ENCODE results near the gene LDLRAD2. TPM values are rescaled to one million over a fixed set of nuclear protein-coding genes. Genes with fewer than 3 reads are reported as not detected.

LDLRAD2 gene
- total RNA-seq, 1 experiment from 2014 or later, result not detected

GRCh38 chr1:21863981-21864380 lies 51.9 kb downstream of the LDLRAD2 start:
- H3K36me3 Mint-ChIP-seq (ENCODE audit: insufficient read depth, unreplicated experiment), result peaks cover 85% of the 10 kb centered on the region
- CTCF ChIA-PET, result no interaction called here

DNA sequence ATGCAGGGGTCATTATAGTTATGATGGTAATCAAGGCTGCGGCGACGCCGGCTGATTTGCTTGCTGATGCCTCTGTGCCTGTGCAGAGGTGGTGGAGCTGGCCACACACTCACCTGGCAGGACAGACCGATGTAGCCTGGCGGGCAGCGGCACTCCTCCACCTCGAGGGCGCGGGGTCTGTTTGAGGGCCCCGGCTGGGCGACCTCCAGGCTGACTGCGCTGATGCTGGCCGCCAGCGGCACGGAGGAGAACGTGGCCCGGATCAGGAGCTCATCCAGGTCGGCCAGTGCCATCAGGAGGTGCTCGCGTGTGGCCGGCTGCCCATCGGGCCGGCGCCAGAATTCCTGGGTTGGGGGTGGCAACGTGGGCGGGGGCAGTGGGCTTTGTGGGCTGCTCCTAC lies 52.7 kb downstream of the LDLRAD2 start:
- intact Hi-C loops (cut with micrococcal nuclease; ENCODE audit: unreplicated experiment), result no loop called here
- CTCF ChIA-PET, result no interaction called here
- no TSS peak for BruUV-seq (replicated peaks)
- Mint-ChIP-seq H3K27me3 (ENCODE audit: unreplicated experiment) (no peaks in the 10 kb centered on the region), H3K4me1 (ENCODE audit: low read depth, unreplicated experiment) (peaks cover 9% of the 10 kb centered on the region), H3K36me3 (ENCODE audit: insufficient read depth, unreplicated experiment) (peaks cover 86% of the 10 kb centered on the region), H3K9me3 (ENCODE audit: low read depth, unreplicated experiment) (no peaks in the 10 kb centered on the region), H3K4me3 (ENCODE audit: low read depth, unreplicated experiment) (no peak overlapping the region), H3K27ac (ENCODE audit: unreplicated experiment) (no peak overlapping the region)
- TF ChIP-seq, protein P1, sequence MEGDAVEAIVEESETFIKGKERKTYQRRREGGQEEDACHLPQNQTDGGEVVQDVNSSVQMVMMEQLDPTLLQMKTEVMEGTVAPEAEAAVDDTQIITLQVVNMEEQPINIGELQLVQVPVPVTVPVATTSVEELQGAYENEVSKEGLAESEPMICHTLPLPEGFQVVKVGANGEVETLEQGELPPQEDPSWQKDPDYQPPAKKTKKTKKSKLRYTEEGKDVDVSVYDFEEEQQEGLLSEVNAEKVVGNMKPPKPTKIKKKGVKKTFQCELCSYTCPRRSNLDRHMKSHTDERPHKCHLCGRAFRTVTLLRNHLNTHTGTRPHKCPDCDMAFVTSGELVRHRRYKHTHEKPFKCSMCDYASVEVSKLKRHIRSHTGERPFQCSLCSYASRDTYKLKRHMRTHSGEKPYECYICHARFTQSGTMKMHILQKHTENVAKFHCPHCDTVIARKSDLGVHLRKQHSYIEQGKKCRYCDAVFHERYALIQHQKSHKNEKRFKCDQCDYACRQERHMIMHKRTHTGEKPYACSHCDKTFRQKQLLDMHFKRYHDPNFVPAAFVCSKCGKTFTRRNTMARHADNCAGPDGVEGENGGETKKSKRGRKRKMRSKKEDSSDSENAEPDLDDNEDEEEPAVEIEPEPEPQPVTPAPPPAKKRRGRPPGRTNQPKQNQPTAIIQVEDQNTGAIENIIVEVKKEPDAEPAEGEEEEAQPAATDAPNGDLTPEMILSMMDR (IDR thresholded peaks at IDR 0.05; ENCODE audit: unreplicated experiment), result no peak
- DNase-seq, result no peak

More at GRCh38 chr1:21863981-21864380, 51.9 kb downstream of the LDLRAD2 start:
- TF ChIP-seq, protein P1 (IDR thresholded peaks at IDR 0.05; ENCODE audit: unreplicated experiment), result no peak
- H3K27me3 Mint-ChIP-seq (ENCODE audit: unreplicated experiment), result no peaks in the 10 kb centered on the region
- no TSS peak for BruUV-seq (replicated peaks)
- H3K4me1 Mint-ChIP-seq (ENCODE audit: low read depth, unreplicated experiment), result peaks cover 2% of the 10 kb centered on the region
- H3K9me3 Mint-ChIP-seq (ENCODE audit: low read depth, unreplicated experiment), result no peaks in the 10 kb centered on the region
- intact Hi-C loops (cut with micrococcal nuclease; ENCODE audit: unreplicated experiment), result no loop called here
- no peak overlapping the region for H3K4me3 Mint-ChIP-seq (ENCODE audit: low read depth, unreplicated experiment)
- no peak for DNase-seq
- H3K27ac Mint-ChIP-seq (ENCODE audit: unreplicated experiment), result peak overlapping the region; percentile 30

DNA sequence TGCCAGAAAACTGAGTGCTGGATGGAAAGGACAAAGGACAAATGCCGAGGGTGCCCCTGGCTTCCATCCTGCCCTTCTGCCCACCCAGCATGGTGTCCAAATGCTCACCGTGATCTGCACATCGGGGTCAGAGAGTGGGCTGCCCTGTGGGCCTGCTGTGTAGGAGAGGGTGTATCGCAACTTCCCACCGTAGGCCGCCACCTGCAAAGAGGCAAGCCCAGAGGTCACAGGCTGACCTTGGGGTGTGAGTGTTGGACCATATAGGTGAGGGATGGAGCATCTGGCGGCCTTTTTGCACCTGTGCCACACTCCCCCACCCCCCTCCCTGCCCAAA lies 53.5 kb downstream of the LDLRAD2 start:
- TF ChIP-seq, protein P1 (IDR thresholded peaks at IDR 0.05; ENCODE audit: unreplicated experiment), result no peak
- Mint-ChIP-seq H3K4me3 (ENCODE audit: low read depth, unreplicated experiment) (no peak overlapping the region), H3K4me1 (ENCODE audit: low read depth, unreplicated experiment) (peaks cover 18% of the 10 kb centered on the region), H3K27ac (ENCODE audit: unreplicated experiment) (no peak overlapping the region), H3K36me3 (ENCODE audit: insufficient read depth, unreplicated experiment) (peaks cover 84% of the 10 kb centered on the region), H3K9me3 (ENCODE audit: low read depth, unreplicated experiment) (no peaks in the 10 kb centered on the region), H3K27me3 (ENCODE audit: unreplicated experiment) (no peaks in the 10 kb centered on the region)
- intact Hi-C loops (cut with micrococcal nuclease; ENCODE audit: unreplicated experiment), result no loop called here
- no peak for DNase-seq
- CTCF ChIA-PET, result no interaction called here
- no TSS peak for BruUV-seq (replicated peaks)

DNA sequence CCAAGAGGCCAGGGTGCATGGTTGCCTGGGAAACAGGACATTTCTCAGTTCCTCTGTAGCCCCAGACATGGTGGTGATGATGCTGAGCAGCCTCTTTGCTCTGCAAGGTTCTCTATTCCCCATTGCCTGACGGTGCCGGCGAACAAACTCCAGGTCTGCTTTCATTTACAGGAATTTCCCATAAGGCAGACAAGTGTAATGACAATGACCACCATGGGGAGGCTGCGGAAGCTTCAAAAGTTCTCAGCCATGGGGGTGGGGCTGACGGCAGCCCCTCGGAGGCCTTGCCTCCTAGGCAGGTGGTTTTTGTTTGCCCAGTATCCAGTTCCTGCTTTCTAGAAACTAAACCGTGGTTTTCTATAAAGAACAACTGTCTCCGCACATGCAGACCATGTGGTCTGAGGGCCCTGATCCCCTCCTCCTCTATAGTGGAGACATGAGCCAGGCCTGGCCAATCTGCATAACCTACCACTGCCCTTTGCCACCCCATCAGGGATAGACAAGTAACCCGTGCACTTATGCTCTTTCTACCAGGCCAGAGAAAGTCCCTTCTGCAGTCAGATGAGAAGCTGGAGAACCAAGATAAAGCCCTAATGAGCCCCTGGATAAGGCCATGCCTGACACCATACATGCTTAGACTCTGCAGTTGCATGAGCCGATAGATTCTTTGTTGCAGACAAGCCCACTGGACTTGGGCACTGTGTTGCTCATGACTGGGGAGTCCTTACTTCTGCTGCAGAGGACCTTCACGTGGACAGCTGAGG lies 54.1 kb downstream of the LDLRAD2 start:
- H3K36me3 Mint-ChIP-seq (ENCODE audit: insufficient read depth, unreplicated experiment), result peaks cover 84% of the 10 kb centered on the region
- intact Hi-C loops (cut with micrococcal nuclease; ENCODE audit: unreplicated experiment), result no loop called here
- TF ChIP-seq, protein P1 (IDR thresholded peaks at IDR 0.05; ENCODE audit: unreplicated experiment), result no peak
- no peaks in the 10 kb centered on the region for H3K27me3 Mint-ChIP-seq (ENCODE audit: unreplicated experiment)
- DNase-seq, result no peak
- no TSS peak for BruUV-seq (replicated peaks)
- CTCF ChIA-PET, result no interaction called here
- H3K4me1 Mint-ChIP-seq (ENCODE audit: low read depth, unreplicated experiment), result peaks cover 23% of the 10 kb centered on the region
- no peak overlapping the region for H3K27ac Mint-ChIP-seq (ENCODE audit: unreplicated experiment)
- H3K4me3 Mint-ChIP-seq (ENCODE audit: low read depth, unreplicated experiment), result no peak overlapping the region
- no peaks in the 10 kb centered on the region for H3K9me3 Mint-ChIP-seq (ENCODE audit: low read depth, unreplicated experiment)

Measured in Calu3 (cell line).